HG02943 (cell line): ENCODE data around the gene ARHGAP23.
"Not testable (repeated sequence)": the region's sequence is repeated elsewhere in the genome, so short reads cannot be mapped to it uniquely, and the experiment has no call there.

Experiments used
- ATAC-seq: cut with Tn5 transposase; IDR thresholded peaks from one replicate; pipeline ENCODE4 v1.9.1; 2021; ENCODE audit warnings: mild to moderate bottlenecking, low read depth, moderate library complexity; ENCODE audit not compliant: unreplicated experiment

The ARHGAP23 gene

DNA sequence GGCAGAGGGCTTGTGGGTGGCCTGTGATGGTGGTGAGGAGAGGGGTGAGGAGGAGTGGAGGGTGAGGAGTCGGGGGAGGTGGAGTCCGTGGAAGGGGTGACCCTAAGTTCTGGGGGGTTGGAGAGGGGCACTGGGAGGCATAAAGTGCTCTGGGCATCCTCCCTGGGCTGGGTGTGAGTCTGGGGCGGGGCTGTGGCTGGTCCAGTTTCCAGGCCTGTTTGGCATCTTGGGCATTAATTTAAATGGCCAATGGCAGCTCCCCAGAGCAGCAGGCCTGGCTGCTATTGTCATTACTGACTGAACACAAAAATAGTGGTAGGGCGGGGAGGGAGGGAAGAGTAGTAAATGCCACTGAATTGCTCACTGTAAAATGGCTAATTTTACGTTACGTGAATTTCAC is 7.7 kb upstream of the ARHGAP23 start:
- ATAC-seq = no peak

DNA sequence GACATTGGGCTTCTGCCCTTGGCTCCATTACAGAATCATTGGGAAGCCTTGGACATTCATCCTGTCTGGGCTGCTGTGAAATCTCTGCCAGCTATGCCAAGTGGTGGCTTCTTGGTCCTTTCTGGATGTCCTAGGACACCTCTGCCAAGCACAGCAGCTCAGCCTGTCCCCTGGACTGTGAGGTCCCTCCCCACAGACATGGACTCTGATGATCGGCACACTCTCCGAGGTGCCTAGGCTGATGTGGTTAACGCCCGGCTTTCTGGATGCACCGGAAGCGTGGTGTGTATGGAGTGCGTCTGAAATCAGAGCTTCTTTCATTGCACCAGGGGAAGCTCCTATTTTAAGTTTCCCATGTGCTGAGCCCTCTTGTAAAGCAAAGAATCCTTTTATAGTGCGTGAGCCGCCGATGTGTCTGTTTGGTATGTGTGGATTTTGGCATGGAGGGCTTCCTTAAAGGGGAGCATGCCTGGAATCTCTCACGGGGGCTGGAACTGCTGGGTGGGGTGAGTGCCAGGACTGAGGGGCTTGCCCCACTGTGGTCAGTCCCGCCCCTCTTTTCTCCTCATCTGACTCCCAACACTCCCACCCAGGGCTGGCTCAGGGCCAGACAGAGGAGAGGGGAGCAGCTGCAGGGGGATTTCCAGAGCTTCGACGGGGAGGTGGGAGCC is 7.0 kb upstream of the ARHGAP23 start:
- no peak for ATAC-seq

DNA sequence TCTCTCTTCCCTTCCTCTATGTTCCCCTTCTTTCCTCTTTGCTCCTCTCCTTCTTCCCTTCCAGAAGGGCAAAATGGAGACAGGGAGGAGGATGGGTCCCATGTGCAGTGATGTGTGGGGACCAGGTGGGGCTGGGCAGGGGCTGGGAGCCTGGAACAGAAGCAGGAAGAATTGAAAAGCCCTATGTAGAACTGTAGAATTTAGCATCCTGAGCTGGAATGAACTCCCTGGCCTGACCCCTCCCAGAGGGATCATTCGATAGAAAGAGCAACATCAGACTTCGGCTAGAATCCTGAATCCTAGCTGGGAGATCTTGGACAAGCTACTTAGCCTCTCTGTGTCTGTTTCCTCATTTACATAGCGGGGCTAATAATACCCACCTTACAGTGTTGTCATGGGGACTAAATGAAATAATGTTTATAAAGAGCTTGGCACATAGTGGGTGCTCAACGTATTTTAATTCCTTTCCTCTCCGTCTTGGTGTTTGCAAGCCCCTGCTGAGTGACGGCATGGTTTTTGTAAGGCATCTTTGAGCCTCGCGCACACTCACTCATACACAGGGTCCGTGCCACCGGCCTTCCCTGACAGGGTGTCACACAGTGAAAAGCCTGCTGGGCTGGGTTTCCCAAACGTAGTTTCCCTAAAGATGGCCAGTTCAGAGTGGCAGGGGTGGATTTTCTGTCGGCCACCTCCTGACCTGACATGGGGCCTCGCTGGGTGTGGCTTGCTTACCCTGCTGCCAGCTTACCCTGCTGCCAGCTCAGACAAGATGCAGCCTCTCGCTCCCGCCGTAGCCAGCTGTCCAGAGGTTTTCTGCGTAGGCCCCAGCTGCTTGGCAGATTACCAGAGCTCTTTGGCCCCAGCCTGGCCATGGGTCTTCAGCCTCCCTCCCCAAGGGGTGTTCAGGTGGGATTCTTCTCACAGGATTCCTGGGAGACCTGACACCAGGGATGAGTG is 6.1 kb upstream of the ARHGAP23 start:
- ATAC-seq = no peak

DNA sequence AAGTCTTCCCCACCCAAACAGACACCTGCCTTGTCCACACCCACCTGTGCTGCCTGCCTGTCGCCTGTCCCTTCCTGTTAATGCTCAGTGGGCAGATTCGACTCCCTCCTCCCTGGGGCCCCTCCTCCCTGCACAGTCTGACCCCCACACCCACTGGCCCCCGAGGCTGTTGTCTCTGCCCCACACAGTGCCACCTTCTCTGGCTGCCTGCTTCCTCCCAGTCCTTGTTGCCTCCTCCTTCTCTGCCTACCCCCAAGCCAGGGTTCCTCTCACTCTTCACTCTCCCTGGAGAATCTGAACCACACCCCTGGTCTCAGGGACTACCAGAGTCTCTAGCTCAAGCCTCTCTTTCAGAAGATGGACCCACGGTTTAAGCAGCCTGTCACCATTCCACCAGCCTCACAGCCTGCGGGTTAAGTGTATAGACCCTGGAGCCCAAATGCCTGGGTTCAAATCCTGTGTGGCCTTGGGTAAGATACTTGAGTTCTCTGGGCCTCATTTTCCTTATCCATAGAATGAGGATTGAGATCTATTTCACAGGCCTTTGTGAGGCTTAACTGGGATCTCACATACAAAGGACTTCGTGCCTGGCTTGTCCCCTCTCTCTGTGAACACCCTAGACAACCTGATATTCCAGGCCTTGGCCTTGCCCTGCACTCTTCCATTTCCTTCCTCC is 3.8 kb upstream of the ARHGAP23 start:
- no peak for ATAC-seq

DNA sequence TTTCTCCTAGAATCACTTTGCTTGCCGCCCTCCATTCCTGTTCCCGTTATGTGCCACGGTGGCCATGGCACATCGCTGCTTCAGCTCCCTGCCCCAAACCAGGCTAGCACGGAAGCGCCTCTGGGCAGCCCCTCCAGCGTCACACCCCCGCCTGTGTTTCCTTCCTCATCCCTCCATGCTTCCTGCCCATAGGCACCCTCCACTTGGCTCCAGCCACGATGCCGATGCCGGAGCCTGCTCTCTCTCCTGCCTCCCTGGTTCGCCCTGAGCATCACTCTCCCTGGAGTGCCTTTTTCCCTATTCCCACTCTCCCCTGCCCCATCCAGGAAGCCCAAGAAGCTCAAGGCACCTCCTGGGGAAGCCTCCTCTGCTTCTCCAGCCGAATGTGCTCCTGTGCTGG is 3.2 kb upstream of the ARHGAP23 start:
- no peak for ATAC-seq

DNA sequence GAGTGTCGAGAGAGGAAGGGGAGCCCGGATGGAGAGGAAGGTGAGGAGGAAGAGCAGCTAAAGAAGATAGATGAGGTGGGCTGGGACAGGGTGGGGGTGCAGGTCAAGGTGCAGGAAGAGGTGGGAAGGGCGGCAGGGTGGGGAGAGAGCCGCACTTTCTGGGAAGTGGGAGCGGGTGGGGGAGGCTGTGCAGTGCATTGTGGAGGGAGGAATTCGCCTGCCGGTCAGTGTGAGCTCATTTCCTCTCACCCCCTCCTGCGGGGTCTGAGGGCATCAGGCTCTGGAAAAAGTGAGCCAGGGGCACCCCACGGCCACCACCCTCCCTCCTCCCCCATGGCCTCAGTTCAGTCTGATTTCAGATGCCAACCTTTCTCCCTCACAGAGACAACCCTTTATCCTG is 2.5 kb upstream of the ARHGAP23 start:
- no peak for ATAC-seq

DNA sequence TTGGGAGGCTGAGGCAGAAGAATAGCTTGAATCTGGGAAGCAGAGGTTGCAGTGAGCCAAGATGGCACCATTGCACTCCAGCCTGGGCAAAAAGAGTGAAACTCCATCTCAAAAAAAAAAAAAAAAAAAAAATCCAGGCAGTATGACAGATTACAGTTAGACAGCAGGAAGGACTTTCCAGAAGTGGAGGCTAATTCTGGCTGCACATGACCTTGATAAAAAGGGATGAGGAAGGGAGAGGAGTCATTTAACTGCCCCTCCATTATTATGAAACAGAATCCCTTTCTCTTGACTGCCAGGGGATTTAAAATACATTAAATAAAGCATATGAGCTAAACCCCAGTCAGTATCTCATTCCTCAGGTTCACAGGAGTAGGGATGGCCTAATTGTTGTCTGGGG is 1.8 kb upstream of the ARHGAP23 start:
- ATAC-seq = no peak

DNA sequence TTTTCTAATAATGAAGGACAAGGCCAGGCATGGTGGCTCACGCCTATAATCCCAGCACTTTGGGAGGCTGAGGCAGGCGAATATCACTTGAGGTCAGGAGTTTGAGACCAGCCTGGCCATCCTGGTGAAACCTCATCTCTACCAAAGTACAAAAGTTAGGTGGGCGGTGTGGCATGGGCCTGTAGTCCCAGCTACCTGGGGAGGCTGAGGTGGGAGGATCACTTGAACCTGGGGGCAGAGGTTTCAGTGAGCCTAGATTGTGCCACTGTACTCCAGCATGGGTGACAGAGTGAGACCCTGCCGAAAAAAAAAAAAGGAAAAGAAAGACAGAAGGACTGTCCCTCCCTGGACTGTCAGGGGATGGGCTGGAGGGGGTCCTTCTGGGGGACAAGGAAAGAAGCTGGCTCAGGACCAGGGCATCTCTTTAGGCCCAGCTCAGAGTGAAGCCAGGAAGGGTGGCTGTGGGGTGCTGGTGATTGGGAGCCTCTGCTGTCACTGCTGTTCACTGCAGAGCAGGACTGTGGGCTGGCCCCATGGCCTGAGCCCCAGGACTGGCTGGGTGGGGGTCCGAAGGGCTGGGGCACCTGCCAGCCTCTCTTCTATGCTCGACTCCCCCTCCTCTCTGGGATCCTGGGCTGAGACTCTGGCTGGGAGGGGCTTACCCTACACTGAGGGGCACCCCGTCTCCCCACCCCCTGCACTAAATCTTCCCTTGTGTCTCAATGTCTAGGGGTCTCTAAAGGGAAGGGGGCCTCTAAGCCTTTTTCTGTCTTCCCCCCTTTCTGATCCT is 909 bp upstream of the ARHGAP23 start:
- ATAC-seq = no peak

DNA sequence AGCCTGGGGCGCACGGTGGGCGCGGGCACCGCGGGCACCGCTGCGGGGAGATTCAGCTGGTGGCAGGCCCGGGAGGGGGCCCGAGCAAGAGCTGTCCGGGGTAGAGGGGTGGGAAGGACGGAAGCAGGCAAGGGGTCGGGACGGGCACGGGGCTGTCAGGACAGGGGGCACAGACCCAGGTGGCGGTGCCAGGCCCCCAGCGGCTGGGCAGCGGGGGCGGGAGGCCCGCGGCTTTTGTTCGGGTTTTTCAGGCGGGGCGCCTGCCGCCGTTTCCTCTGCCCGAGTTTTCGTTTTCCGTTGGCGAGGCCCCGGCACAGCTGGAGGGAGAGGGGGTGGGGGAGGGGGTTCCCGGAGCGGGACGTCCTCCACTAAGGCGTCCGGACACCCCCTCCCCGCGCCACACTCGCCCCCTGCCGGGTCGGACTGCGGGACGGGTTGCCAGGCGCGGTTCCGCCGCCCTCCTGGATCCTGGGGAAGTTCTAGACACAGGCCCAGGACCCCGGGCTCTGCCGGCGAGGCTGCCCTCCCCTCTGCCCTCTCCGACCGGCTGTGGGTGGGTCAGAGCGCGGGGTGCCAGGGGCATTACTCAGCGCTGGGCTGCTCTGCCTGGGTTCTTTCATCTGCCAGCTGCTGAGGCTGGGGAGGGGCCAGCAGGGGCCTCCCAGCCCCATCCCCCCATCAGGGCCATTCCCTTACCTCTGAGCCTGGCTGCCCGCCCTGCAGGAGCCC is 543 bp downstream of the ARHGAP23 start:
- ATAC-seq = no peak

DNA sequence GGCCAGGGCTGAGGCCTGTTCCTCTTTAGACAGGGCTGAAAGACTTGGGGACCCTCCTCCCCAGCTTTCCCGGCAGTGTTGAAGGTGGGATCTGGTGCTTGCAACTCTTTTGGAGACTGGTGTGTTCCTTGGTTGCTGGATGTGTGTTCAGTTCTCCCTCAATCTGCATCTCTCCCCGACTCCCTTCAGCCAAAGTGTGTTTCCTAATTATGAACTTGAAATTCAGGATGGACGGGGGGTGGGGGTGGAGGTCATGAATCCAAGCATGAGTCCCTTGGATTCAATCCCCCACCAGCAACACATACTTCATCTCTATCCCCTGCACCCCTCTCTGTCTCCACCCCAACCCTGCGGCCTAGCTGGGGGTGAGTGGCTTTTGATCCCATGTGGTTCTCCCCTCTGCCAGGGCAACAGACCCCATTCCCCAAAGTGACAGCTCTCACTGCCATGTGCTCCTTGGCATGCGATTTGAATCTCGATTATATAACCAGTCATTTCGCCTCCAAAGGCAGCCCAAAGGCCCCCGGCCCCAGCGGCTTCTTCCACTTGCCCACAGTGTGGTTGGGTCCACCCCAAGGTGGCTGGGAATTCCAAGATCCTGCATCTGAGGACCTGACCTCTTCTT is 1.3 kb downstream of the ARHGAP23 start:
- no peak for ATAC-seq

DNA sequence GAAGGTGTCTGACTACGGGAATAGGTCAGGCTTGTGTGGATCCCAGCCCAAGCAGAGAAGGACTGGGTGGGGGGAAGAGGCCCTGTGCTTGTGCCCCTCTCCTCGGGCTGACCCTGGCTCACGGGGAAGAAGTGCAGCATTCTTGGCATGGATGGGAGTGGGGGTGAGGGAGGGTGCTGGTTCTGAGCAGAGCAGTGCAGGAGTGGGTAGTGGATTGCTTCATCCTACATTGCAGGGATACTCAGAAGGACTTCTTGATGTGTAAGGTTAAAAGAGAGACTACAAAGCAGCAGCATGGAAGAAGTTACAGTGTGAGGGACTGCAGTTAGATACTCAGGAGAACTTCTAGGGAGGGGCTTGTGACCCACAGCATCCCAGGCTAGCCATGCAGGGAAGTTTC is 2.1 kb downstream of the ARHGAP23 start:
- no peak for ATAC-seq

DNA sequence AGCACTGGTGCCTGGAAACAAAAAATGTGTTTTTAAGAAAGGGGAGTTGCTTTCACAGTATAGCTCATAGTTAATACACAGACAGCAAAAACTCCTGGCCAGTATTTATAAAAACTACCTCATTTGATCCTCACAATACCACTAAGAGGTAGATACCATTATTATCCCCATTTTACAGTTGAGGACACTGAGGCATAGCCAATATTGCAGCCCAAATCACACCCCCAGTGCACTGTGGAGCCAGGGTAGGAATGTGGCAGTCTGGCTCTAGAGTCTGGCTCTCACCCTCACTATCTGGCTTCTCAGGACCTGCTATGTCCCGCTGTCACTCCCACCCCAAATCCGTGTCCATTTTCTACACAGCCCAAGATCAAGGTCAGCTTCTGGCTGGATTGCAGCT is 2.6 kb downstream of the ARHGAP23 start:
- no peak for ATAC-seq

DNA sequence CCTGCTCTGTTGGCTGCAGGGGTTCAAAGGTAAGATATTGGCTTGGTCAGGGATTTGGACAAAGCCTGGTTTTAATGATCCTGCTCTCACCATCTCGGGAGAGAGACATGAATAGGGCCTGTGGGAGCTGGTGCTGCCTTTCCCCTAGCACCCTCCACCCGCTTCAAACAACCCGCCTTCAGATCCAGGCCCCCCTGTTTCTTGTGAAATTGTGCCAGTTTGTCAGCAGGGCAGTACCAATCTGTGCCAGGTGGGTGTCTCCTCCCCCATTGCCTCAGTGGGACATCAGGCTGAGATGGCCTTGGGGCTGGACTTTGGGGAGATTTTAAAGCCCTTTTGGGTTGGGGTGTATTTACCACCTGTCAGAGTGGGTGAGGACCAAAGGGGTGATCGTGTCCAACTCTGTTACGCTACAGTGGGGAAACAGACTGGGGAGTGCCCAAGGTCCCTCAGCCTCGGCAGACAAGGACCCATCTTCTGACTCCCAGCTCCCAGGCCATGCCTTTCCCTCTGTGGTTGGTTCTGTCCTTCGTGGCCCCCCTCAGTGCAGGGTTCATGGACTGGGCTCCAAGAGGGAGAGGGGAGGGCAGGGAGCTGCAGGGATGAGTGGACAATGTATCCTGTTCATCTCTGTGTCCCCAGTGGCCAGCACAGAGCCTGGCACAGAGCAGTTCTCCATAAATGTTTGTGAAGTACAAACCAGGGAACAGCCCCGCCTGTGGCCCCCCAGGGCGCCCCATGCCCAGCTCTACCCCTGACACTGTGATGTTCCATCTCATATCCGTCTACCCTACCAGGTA is 3.3 kb downstream of the ARHGAP23 start:
- ATAC-seq = no peak

DNA sequence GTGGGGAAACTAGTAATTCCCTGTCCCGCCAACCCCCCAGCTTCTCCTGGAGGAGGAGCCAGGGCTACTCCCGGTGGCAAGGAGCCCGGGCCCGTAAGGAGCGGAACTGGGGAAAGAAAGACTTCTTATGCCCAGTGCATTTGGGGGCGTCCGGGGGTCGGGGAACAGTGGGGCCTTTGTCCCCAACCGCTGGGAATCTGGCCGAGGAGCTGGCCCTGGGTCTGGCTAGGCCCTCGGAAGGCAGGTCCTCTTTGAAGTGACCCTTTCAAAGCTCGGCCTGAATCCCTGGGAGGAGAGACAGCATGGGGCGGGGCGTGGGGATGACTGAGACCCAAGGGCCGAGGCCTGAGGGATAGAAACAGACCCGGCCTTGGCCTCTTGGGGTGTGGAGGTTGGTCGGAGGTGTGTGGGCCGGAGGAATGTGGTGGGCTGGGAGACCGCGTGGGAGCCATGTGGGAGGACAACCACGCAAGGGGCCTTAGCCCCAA is 6.0 kb downstream of the ARHGAP23 start:
- ATAC-seq = no peak

DNA sequence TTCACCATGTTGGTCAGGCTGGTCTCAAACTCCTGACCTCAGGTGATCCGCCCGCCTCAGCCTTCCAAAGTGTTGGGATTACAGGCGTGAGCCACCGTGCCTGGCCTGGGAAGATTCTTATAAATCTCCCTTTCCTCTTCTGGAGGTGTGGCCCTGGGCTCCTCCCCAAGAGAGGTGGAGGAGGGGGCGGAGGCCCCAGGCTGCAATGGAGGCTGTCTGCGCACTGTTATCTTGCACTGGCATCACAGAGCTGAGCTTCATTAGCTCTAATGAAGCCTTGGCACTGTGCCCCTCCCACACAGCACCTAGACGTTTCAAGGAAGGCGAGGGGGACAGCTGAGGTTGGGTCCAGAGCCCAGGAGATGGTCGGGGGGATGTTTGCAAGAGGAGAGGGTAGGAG is 7.5 kb downstream of the ARHGAP23 start:
- no peak for ATAC-seq

DNA sequence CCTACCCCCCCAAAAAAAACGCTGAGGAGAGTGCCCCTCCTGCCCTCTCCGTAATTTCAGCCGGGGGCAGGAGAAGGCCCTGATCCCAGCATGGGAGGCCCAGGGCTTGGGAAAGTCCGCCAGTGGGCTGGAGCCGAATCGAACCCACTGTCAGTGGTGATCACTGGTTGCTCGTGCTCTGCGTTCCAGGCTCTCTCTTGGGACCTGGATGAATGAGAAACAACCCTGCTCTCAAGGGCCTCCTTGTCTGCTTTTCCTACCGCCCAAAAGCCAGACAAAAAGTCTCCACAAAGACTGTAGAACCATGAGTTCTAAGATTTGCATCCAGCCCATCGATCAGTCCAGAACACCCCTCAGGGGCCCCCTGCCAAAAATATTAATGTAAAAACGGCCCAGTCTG is 8.1 kb downstream of the ARHGAP23 start:
- no peak for ATAC-seq

DNA sequence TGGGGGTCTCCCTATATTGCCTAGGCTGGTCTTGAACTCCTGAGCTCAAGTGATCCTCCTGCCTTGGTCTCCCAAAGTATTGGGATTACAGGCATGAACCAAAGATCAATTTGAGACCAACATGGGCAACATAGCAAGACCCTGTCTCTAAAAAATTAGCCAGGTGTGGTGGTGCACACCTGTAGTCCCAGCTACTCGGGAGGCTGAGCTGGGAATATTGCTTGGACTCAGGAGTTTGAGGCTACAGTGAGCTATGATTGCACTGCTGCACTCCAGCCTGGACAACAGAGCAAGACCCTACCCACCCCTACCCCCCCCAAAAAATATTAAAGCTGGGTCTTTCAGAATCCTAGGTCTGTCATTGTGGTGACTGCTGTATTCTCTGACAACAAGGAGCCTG is 9.0 kb downstream of the ARHGAP23 start:
- not testable (repeated sequence) for ATAC-seq

DNA sequence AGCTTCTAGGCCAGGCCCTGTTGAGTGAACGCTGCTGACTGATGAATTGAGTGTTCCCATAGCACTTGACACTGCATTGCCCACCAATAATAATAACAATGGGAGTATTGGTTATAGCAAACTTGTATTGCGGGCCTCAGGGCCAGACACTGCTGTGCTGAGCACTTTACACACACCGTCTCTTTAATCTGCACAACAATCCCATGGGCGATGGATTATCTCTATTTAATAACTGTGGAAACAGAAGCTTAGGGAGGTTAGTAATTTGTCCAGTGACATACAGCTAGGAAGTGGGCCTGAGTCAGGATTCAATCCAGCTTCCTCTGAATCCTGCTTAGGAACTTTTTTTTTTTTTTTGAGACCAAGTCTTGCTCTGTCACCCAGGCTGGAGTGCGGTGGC is 11.2 kb downstream of the ARHGAP23 start:
- ATAC-seq = no peak
